Fibroblast of pulmonary artery (primary cell): ENCODE results near the gene NIPAL3.

Experiments
- DNase-seq: peaks from one replicate; pipeline ENCODE4 v3.0.0-alpha.2; 2010; ENCODE audit warnings: low read depth
- H3K4me3 ChIP-seq: replicated peaks from 2 replicates; pipeline ENCODE4 v1.5.1; 2011; ENCODE audit warnings: low read depth, mild to moderate bottlenecking, control low read depth, low read length, moderate library complexity
- TF ChIP-seq, protein P1 (sequence below): IDR thresholded peaks from 2 replicates; pipeline ENCODE4 v1.5.1; 2011; ENCODE audit warnings: mild to moderate bottlenecking, control low read depth, low read length, inconsistent platforms; ENCODE audit errors: missing control alignments

The NIPAL3 gene

DNA sequence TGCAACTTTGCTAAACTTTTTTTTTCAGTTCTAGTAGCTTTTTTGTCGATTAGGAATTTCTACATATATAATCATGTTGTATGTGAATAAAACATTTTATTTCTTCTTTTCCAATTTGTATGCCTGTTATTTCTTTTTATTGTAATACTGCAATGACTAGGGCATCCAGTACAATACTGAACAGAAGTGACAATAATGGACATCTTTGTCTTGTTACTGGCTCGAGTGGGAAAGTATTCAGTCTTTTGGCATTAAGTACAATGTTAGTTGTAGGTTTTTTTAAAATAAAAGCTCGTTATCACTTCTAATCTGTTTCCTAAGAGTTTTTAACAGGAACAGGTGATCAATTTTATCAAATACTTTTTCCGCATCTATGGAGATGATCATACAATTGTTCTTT is 11.8 kb upstream of the NIPAL3 start:
- DNase-seq = no peak
- H3K4me3 ChIP-seq = no peak overlapping the region
- TF ChIP-seq, protein P1, sequence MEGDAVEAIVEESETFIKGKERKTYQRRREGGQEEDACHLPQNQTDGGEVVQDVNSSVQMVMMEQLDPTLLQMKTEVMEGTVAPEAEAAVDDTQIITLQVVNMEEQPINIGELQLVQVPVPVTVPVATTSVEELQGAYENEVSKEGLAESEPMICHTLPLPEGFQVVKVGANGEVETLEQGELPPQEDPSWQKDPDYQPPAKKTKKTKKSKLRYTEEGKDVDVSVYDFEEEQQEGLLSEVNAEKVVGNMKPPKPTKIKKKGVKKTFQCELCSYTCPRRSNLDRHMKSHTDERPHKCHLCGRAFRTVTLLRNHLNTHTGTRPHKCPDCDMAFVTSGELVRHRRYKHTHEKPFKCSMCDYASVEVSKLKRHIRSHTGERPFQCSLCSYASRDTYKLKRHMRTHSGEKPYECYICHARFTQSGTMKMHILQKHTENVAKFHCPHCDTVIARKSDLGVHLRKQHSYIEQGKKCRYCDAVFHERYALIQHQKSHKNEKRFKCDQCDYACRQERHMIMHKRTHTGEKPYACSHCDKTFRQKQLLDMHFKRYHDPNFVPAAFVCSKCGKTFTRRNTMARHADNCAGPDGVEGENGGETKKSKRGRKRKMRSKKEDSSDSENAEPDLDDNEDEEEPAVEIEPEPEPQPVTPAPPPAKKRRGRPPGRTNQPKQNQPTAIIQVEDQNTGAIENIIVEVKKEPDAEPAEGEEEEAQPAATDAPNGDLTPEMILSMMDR = no peak

DNA sequence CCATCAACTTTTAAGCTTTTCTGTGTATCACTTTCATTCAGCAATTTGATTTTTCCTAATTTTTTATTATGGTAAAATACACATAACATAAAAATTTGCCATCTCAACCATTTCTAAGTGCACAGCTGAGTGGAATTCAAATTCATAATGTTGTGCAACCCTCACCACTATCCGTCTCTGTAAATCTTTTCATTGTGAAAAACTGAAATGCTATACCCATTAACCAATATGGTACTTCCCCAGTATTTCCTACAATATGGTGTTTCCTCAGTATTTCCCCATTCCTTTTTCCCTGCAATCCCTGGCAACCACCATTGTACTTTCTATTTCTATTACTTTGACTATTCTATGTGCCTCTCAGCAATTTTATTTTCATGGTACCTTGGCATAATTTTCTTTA is 8.8 kb upstream of the NIPAL3 start:
- no peak overlapping the region for H3K4me3 ChIP-seq
- TF ChIP-seq, protein P1 = no peak
- no peak for DNase-seq

DNA sequence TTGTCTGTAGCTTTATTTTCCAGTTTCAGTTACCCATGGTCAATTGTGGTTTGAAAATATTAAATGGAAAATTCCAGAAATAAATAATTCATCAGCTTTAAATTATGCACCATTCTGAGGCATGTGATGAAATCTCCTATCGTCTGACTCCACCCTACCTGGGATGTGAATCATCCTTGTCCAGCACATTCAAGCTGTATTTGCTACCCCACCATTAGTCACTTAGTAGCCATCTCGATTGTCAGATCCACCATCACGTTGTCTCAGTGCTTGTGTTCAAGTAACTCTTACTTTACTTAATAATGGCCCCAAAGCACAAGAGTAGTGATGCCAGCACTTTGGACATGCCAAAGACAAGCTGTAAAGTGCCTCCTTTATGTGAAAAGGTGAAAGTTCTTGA is 6.1 kb upstream of the NIPAL3 start:
- TF ChIP-seq, protein P1 = no peak
- peak; percentile 62 for DNase-seq
- no peak overlapping the region for H3K4me3 ChIP-seq

DNA sequence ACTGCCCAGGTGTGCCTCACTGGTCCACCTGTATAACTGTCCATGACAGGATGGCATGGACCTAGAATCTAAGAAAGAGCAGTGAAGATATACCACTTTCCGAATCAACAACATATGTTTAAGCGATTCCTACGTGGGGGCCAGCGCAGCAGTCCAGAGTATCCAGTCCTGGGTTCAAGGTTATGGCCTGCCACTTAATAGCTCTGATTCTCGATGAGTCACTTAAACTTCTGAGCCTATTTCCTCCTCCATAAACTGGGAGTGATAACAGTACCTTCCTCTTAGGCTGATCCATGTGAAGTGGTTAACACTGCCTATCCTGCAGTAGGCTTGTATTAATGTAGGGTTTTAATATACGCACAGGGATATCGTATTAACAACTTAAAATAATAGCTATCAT is 4.9 kb upstream of the NIPAL3 start:
- TF ChIP-seq, protein P1 = no peak
- DNase-seq = no peak
- H3K4me3 ChIP-seq = no peak overlapping the region

DNA sequence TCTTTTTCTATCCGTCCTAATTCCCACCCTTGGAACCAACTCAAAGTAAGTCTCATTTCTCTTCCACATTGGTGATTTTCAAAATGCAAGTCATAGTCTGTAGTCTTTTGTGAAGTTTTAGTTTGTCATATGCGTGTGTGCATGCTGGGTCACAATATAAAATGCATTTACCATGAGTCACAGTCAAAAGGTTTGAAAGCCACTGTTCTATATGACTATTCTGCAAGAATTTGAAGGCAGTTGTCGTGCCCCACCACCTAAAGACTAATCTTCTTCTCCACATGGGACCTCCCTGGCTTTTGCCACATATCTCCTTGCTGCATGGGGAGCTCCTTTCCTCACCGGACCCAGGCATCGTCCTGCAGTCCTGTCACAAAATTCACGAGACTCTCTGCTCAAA is 3.6 kb upstream of the NIPAL3 start:
- DNase-seq = no peak
- no peak overlapping the region for H3K4me3 ChIP-seq
- TF ChIP-seq, protein P1 = no peak

DNA sequence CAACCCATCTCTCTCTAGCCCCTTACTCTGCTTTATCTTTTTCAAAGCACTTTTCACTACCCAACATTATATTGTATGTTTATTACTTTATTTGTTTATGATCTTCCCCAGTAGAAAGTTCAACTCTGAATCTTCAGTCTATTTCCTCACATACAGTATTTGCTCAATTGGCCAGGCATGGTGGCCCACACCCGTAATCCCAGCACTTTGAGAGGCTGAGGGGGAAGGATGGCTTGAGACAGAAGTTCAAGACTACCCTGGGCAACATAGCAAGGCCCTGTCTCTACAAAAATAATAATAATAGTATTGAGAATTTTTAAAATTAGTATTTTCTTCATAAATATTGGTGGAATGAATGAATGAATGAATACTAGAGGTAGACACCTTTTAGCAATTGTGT is 3.2 kb upstream of the NIPAL3 start:
- DNase-seq = no peak
- H3K4me3 ChIP-seq = no peak overlapping the region
- TF ChIP-seq, protein P1 = no peak

DNA sequence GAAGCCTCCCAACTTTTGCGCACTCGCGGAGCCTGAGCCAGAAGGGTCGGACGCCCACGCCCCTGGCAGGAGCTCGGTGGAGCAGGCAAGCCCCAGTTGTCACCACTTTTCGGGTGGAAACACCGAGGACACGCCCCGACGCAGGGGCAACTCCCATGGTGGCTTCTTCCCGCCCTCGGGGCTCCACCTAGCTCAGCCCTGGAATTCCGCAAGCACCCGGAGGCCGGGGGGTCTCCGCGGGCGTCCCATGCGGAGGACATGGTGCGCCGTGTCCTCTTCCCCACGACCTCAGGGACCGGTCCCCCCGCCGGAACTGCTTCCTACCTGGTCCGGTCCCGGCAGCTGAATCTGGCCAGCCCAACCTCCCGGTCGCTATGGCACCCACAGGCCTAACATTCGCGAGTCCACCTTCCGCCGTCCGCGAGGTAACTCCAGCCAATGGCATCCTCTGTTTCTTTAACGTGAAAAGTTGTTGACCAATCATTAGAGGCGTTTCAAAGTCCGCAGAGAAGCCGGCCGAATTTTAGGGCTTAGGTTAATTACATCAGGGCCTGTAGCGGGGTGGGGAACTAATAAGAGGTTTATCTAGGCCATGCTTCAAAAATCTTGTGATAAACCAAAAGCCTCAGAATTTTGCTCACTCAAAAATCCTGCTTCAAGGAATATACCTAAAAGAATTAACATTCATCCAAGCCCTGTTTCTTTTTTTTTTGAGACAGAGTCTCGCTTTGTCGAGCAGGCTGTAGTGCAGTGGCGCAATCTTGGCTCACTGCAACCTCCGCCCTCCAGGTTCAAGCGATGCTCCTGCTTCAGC is 2.0 kb upstream of the NIPAL3 start, which contains the start of gene STPG1:
TSS of gene STPG1 (minus strand) at position 433 of the 814 bp plus-strand sequence. CDS start 12,394 bp downstream, outside the sequence.
- DNase-seq = peak; percentile 90
- peak within 1 kb of the TSS; percentile 73 for H3K4me3 ChIP-seq
- TF ChIP-seq, protein P1 = no peak
